RWPE2 (cell line): ENCODE data around the gene SLX4IP.
"Not testable (repeated sequence)": the region's sequence is repeated elsewhere in the genome, so short reads cannot be mapped to it uniquely, and the experiment has no call there.

Source experiments
- ATAC-seq: fragments of 200-7000 bp; cut with Tn5 transposase; 3 replicates; pipeline ENCODE4 v1.9.1; 2021; ENCODE audit warnings: low read depth
- DNase-seq: peaks from one replicate; pipeline ENCODE4 v3.0.0-alpha.2; 2020; ENCODE audit warnings: low spot score
- H3K27ac ChIP-seq: fragments of 450-650 bp; 2 replicates; pipeline ENCODE4 v1.5.1; 2017; ENCODE audit warnings: mild to moderate bottlenecking; ENCODE audit not compliant: poor library complexity, severe bottlenecking
- H3K27me3 ChIP-seq: fragments of 250-450 bp; sonication (Bioruptor Pico); 2 replicates; pipeline ENCODE4 v1.5.1; 2021; ENCODE audit warnings: mild to moderate bottlenecking, moderate library complexity; ENCODE audit not compliant: insufficient read depth, poor library complexity, severe bottlenecking
- H3K36me3 ChIP-seq: fragments of 250-450 bp; sonication (Bioruptor Pico); 2 replicates; pipeline ENCODE4 v1.5.1; 2020; ENCODE audit warnings: low read depth, mild to moderate bottlenecking, moderate library complexity
- H3K4me1 ChIP-seq: fragments of 250-450 bp; sonication (Bioruptor Pico); 2 replicates; pipeline ENCODE4 v1.5.1; 2021; ENCODE audit warnings: mild to moderate bottlenecking, moderate library complexity; ENCODE audit not compliant: insufficient read depth, poor library complexity, severe bottlenecking
- H3K4me3 ChIP-seq: fragments of 250-450 bp; sonication (Bioruptor Pico); 2 replicates; pipeline ENCODE4 v1.5.1; 2021; ENCODE audit warnings: mild to moderate bottlenecking, moderate library complexity; ENCODE audit not compliant: severe bottlenecking
- H3K9me3 ChIP-seq: fragments of 250-450 bp; sonication (Bioruptor Pico); 2 replicates; pipeline ENCODE4 v1.5.1; 2021; ENCODE audit warnings: mild to moderate bottlenecking, moderate library complexity; ENCODE audit not compliant: severe bottlenecking
- CTCF ChIP-seq: fragments of 450-650 bp; IDR thresholded peaks from one replicate; pipeline ENCODE4 v1.5.1; 2017; ENCODE audit warnings: mild to moderate bottlenecking, moderate library complexity; ENCODE audit not compliant: poor library complexity, severe bottlenecking

SLX4IP gene

GRCh38 chr20:10415013-10415650 lies 20.0 kb upstream of the SLX4IP start:
- ATAC-seq (peak; percentile 73), DNase-seq (no peak)
- H3K9me3 ChIP-seq: no peaks in the 10 kb centered on the region
- H3K4me3 ChIP-seq: no peak overlapping the region
- H3K27ac ChIP-seq: peak overlapping the region; percentile 61
- no peaks in the 10 kb centered on the region for H3K27me3 ChIP-seq
- peaks cover 88% of the 10 kb centered on the region for H3K36me3 ChIP-seq
- peaks cover 51% of the 10 kb centered on the region for H3K4me1 ChIP-seq
- no peak for TF ChIP-seq CTCF

- H3K27me3 ChIP-seq, H3K9me3 ChIP-seq, H3K4me3 ChIP-seq, ATAC-seq, DNase-seq: not testable (repeated sequence)
- Histone ChIP-seq H3K4me1 (peaks cover 68% of the 10 kb centered on the region), H3K27ac (peak overlapping the region; percentile 90), H3K36me3 (peaks cover 81% of the 10 kb centered on the region)
Measured at GRCh38 chr20:10417218-10417617, 17.9 kb upstream of the SLX4IP start.

GRCh38 chr20:10419550-10420133 lies 15.5 kb upstream of the SLX4IP start:
- DNase-seq (no peak), ATAC-seq (peak; percentile 97)
- peaks cover 65% of the 10 kb centered on the region for H3K4me1 ChIP-seq
- H3K4me3 ChIP-seq: peak overlapping the region; percentile 31
- no peak for TF ChIP-seq CTCF
- no peaks in the 10 kb centered on the region for H3K27me3 ChIP-seq
- H3K9me3 ChIP-seq: no peaks in the 10 kb centered on the region
- H3K36me3 ChIP-seq: peaks cover 71% of the 10 kb centered on the region
- peak overlapping the region; percentile 90 for H3K27ac ChIP-seq

- no peak overlapping the region for H3K4me3 ChIP-seq
- TF ChIP-seq CTCF: no peak
- H3K27me3 ChIP-seq: no peaks in the 10 kb centered on the region
- ATAC-seq: no peak
- no peak overlapping the region for H3K27ac ChIP-seq
- peaks cover 30% of the 10 kb centered on the region for H3K4me1 ChIP-seq
- peaks cover 59% of the 10 kb centered on the region for H3K36me3 ChIP-seq
- DNase-seq: no peak
- no peaks in the 10 kb centered on the region for H3K9me3 ChIP-seq
Measured at GRCh38 chr20:10423735-10424134, 11.4 kb upstream of the SLX4IP start.

- DNase-seq: no peak
- peaks cover 52% of the 10 kb centered on the region for H3K36me3 ChIP-seq
- no peak for ATAC-seq
- no peaks in the 10 kb centered on the region for H3K27me3 ChIP-seq
- peak; percentile 97 for TF ChIP-seq CTCF
- no peak overlapping the region for H3K27ac ChIP-seq
- no peaks in the 10 kb centered on the region for H3K9me3 ChIP-seq
- peaks cover 12% of the 10 kb centered on the region for H3K4me1 ChIP-seq
- H3K4me3 ChIP-seq: no peak overlapping the region
Measured at GRCh38 chr20:10427060-10427692, 7.9 kb upstream of the SLX4IP start.
